ENCODE data around the gene FPGT. TPM values are rescaled to one million over a fixed set of nuclear protein-coding genes. Genes with fewer than 3 reads are reported as not detected.

Gene FPGT
- total and polyA plus RNA-seq, 2 of the 8 experiments (the other 6 are each of a cell fraction or from before 2014, with no cell fraction given), result 1.3 to 4.1 TPM

GRCh38 chr1:74237787-74238186, 39.7 kb downstream of the FPGT start (continued):
- TF ChIP-seq CHD7 (IDR thresholded peaks at IDR 0.05; ENCODE audit: insufficient replicate concordance, low read length), result no peak
- TF ChIP-seq SRF (IDR thresholded peaks at IDR 0.05; ENCODE audit: low read depth, low read length), result no peak
- no peak for TF ChIP-seq EZH2 (IDR thresholded peaks at IDR 0.05; ENCODE audit: low read depth, low read length, severe bottlenecking)
- no peak for TF ChIP-seq CBX8 (IDR thresholded peaks at IDR 0.05; ENCODE audit: borderline replicate concordance, low read depth, low read length)
- TF ChIP-seq RAD21 (IDR thresholded peaks at IDR 0.05 in 1 of 2, conservative IDR thresholded peaks at IDR 0.05 in 1 of 2; ENCODE audit: low read depth in 2 of 2, low read length in 2 of 2), result no peak
- no peak for TF ChIP-seq TAF1 (IDR thresholded peaks at IDR 0.05; ENCODE audit: low read depth, low read length)
- TF ChIP-seq NANOG (IDR thresholded peaks at IDR 0.05; ENCODE audit: insufficient read depth, low read depth, low read length, poor library complexity, severe bottlenecking), result no peak
- TF ChIP-seq EGR1 (IDR thresholded peaks at IDR 0.05; ENCODE audit: borderline replicate concordance, low read depth, low read length), result no peak

Data from H1 (cell line).